GM19452 (cell line): Measurements from ENCODE around the gene OTOS.

Source experiments
- ATAC-seq: cut with Tn5 transposase; IDR thresholded peaks from one replicate; pipeline ENCODE4 v1.9.1; 2021; ENCODE audit not compliant: unreplicated experiment

The OTOS gene

GRCh38 chr2:240168041-240168440, 27.6 kb upstream of the OTOS start:
- no peak for ATAC-seq

- no peak for ATAC-seq
Measured at GRCh38 chr2:240167588-240167880, 27.1 kb upstream of the OTOS start.

DNA sequence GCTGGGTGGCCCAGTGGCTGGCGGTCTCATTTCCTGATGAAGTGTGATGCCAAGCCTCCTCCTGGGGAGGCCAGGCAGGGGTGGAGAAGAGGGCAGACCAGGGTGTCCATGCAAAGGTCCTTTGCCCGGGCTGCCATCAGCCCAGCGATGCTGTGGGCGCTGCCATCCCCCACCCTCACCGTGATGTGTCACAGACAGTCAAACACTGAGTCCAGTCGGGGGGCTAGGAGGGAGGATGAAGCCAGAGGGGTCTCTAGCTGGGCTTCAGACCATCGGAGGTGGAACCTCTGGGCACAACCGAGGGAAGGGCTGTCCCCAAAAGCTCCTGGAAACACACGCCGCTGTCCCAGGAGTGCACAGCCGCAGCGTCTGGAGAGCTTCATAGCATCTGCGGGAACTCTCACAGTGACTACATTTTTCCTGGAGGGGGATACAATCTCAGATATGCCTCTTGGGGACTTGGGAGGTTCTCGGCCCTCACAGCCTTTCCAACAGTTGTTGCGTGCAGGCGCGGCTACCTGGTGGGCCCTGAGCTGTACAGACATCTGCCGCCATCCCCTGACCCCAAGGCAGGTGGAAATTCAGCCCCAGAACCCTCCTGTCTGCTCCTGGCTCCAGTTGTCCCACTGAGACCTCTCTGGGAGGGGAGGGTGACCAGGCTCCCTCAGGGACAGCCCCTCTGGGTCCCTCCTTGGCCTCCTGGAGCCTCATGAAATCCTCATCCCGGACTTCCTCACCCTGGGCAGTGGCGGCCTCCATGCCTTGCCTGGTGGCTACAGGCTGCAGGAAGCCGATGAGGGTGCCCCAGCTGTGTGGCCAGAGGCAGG, 26.5 kb upstream of the OTOS start:
- no peak for ATAC-seq

DNA sequence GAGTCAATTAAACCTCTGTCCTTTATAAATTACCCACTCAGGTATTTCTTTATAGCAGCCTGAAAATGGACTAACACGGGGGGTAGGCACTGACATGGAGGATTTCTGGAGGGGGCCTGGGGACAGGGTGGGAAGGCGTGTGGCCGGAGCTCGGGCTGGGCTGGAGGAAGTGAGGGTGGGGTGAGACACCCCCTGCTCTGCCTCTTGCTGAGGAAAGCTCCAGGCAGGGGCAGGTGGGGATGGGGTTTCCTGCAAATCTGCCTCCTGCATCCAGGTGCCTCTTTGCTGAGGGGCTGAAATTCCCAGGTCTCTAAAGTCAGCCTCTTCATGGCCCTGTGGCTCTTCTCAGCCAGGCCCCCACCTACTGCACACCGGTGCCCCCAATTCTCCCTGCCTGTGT, 25.7 kb upstream of the OTOS start:
- ATAC-seq = no peak

GRCh38 chr2:240165661-240166060, 25.2 kb upstream of the OTOS start:
- ATAC-seq = no peak

GRCh38 chr2:240165034-240165433, 24.6 kb upstream of the OTOS start:
- ATAC-seq = no peak

DNA sequence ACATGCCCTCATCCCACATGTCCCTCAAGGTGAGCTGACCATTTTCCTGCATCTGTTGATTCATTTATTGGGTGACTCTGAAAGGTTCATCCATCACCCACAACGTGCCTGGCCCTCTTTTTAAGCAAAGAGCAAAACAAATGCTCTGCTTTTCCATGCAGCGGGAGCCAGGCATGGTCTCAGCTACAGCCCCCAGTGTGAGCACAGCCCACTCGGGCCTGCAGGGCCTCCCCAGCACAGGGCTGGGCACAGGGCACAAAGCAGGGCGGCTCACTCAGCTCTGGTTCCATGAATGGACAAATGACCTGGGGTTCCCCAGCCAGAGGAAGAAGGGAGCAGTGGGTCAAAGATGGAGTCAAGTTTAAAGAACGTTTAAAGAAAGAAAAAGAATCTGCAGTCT, 24.1 kb upstream of the OTOS start:
- no peak for ATAC-seq

DNA sequence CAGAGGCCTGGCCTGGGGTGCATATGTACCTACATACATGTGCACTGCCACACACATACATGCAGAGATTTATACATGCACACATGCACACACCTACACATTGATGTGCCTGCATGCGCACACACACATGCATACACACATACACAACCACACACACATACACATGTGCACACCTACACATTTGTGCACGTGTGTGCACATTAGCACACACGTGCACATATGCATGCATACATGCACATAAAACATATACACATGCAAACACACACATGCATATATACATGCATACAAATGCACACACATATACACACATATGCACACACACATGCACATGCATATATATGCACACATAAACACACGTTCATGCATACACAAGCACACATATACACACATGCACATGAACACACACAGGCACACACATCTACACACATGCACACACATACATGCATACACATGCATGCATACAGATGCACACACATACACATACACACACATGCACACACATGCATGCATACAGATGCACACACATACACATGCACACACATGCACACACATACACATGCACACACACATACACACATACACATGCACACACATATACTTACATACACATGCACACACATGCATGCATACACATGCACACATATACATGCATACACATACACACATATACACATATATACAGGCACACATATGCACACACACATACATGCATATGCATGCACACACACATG, 23.6 kb upstream of the OTOS start:
- no peak for ATAC-seq

DNA sequence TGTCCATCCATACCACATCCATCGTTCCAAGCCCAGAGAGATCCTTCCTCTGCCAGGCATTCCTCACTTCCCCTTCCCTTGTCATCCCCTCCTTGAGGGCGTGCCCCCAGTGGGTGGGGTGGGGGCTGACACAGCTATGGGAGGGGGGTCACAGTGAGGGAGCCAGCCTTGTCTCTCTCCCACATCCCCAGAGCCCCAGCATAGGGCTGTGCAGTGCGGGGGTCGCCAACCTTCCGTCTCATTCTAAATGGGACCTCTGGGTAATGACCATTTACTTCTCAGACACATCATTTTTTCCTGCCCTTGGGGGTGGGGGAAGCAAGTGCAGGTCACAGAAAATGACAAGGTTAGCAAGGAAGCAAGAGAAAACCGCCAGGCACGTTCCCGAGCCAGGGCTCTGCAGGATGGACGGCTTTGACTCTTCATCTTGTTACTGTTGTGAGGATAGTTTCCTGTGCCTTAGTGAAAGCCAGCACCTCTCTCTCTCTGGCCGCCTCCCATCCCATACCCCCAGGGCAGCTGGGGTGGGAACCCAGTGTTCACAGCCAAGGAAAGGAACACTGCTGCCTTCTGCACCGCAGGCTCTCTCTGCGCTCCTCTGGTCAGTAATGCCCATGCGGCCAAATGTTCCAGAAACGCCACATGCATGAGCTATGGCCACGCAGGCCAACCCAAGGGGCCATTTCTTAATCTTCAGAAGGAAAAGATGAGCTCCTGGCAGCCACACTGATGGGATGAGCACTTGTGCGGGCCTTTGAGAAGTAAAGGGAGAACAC, 22.7 kb upstream of the OTOS start:
- ATAC-seq = no peak

GRCh38 chr2:240162531-240162930, 22.1 kb upstream of the OTOS start:
- no peak for ATAC-seq

GRCh38 chr2:240162032-240162431, 21.6 kb upstream of the OTOS start:
- ATAC-seq = no peak

DNA sequence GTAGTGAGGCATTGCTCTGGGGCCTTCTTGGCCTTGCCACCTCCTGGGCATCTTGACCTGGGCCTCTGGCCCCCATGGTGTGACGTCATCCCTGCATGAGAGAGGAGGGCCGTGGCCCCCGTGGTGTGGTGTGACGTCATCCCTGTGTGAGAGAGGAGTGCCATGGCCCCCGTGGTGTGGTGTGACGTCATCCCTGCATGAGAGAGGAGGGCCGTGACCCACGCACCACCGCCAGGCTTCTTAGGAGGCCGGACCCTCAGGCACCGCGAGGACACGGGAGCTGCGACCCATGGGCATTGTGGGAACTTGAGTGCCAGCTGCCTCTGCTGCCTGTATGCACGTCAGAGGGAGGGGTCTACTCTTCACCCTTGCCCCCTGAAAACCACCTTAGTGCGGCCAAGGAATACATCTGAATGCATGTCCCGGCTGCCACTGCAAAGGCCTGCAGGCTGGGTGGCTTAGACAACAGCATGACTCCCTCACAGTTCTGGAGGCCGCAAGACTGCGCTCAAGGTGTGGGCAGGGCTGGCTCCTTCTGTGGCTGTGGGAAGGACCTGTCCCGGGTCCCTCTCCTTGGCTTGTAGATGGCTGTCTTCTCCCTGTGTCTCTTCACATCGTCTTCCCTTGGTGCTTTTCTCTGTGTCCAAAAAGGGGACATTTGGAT, 20.8 kb upstream of the OTOS start:
- ATAC-seq = no peak

- ATAC-seq = no peak
Measured at GRCh38 chr2:240160291-240161086, 20.0 kb upstream of the OTOS start.

DNA sequence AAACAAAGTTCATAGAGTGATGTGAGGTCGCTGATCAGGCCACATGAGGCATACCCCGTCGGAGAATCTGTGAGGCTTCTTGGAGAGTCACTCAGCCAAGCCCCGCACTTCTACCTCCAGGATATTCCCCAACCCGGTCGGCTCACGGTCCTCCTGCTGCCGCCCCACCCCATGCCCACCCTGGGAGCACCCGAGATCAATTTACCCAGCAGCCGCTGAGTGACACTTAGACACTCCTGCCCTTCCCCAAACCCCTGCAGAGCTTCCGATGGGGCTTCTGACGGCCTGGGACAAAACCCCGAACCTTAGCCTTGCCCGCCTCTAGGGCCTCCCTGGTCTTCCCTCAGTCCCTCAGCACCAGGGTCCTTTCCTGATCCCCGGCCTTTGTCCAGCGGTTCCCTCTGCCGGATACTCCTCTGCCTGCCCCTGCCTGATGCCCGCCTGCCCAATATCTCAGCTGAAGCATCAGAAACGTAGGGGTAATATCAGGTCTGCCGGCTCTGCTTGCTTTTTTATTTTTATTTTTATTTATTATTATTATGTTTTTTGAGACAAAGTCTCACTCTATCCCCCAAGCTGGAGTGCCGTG, 18.9 kb upstream of the OTOS start:
- ATAC-seq = no peak

DNA sequence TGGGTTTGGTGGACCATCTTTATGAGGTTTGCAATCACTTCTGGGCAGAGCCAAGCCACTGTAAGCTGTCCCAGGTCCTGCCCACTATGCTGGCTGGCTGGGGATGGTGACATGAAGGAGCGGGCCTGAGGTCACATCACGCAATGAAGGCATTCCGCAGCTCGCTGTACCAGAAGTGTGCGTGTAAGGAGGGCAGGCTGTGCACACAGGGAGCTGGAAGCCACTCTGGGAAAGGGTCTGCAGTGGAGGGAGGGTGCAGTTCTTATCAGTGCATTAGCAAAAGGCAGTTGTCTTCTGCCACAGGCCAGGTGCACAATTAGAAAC, 16.7 kb upstream of the OTOS start:
- no peak for ATAC-seq

DNA sequence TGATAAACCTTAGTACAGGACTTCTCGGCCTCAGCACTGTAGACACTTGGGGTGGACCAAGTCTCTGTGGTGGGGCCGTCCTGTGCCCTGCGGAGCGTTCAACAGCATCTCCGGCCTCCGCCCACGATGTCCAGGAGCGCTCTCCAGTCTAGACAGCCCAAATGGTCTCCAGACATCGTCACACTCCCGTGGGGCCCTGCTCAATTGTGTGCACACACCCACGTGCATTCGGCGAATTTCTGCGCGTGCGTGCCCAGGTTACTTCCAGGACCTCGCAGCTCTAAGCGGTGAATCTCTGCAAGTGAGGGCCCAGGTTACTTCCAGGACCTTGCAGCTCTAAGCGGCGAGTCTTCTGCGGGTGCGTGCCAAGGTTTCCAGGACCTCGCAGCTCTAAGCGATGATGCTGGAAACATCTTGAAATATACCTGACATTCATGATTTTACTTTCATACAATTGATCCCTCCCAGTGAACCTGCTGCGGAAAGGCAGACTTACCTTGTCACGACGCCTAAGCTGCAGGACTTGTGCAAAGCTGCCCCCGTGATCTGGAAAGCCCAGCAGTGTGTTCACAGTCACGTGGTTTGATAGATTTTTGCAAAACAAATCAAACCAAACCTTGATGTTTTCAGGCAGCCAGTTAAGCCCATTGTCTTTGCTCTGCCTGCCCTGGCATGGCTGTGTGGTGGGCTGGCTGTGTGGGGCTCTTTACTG, 16.1 kb upstream of the OTOS start:
- ATAC-seq = no peak

DNA sequence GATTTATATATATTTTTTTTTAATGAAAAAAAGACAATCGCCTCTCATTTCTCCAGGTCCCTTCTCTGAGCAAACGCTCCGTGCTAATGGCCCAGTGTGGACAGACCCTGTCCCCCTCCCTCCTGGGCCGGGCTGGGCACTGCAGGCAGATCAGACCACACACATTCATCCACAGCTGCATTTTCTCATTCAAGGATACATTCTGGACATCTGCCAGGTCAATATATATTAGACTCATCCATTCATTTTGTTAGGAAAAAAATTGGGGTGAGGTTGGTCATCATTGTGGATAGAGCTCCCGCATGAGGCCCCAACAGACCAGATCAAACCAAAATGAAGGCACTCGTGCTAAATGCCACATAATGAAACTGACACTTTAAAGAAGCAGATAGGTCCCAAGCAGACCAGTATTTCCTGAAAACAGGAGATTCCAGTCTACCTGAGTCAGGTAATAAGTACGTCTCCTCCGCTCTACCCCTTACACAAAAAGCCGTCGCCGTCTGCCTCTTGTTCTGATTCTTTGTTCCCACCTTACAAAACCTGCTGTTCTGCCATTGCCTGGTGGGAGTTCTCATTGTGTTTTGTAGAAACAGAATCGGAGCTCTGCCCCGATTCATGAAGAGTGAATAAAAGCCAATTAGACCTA, 15.4 kb upstream of the OTOS start:
- ATAC-seq = no peak

DNA sequence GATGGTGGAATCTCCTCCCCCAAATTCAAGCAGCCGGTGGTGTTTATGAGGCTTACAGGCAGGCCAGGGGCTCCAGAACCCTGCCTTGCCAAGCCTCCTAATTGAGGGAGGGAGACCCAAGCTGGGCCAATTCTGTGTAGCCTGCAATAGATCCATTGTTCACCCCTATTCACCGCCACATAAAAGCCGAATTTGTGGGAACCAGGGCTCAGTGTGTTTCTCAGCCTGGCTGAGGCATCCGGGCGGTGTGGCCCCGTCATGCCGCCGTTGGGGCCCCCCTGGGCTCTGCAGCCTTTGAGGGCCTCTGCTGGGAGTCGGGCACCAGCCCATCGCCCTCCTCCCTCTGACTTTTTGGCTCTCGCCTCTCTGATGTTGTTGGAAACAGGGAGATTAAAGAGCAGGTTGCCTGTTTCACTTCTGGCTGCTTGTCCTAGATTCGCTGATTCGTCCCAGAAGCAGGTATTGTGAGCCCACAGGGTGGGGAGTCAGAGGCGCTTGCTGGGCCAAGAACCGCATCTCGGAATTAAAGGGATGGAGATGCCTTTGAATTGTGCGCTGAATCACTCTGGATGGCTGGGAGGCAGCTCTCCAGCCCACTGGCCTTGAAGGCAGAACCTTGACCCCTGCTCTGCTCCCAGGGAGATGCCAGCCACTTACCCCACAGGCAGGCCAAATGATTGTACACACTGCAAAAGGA, 14.7 kb upstream of the OTOS start:
- ATAC-seq = no peak

GRCh38 chr2:240154606-240155005, 14.1 kb upstream of the OTOS start:
- no peak for ATAC-seq
